Body of pancreas (tissue), 4 donors: ENCODE measurements around the gene VPS26C. TPM values are rescaled to one million over a fixed set of nuclear protein-coding genes. Genes with fewer than 3 reads are reported as not detected.

Experiments
- ATAC-seq: fragments of 150-250 bp; one replicate; pipeline ENCODE4 v1.9.1; 2016
- DNase-seq, 4 donors: peaks; one replicate each; pipeline ENCODE4 v3.0.0-alpha.2; 2019
- H3K27ac ChIP-seq, 4 donors: fragments of 200-600 bp; sonication (generic); 1 replicate in 3 of 4; 2 replicates in 1 of 4; pipeline versions ENCODE4 v1.5.1 to v1.6.1; 2016 to 2019; ENCODE audit warnings: mild to moderate bottlenecking in 1 of 4, mixed read lengths in 1 of 4, moderate library complexity in 1 of 4
- H3K27me3 ChIP-seq, 2 donors: fragments of 200-600 bp; sonication (generic); one replicate each; pipeline ENCODE4 v1.6.0; 2016; ENCODE audit warnings: mild to moderate bottlenecking in 1 of 2
- H3K36me3 ChIP-seq, 2 donors: fragments of 200-600 bp; sonication (generic); replicated peaks in 1 of 2; 2 replicates each; pipeline ENCODE4 v1.5.1; 2016; ENCODE audit warnings: low read depth in 2 of 2; ENCODE audit not compliant: insufficient read depth in 1 of 2
- H3K4me1 ChIP-seq: fragments of 200-600 bp; sonication (generic); one replicate; pipeline ENCODE4 v1.6.0; 2016
- H3K4me3 ChIP-seq, 2 donors: fragments of 200-600 bp; sonication (generic); 1 replicate in 1 of 2; 2 replicates in 1 of 2; pipeline ENCODE4 v1.5.1; 2016 to 2019
- H3K9me3 ChIP-seq, 3 donors: fragments of 200-600 bp; sonication (generic); 1 replicate in 2 of 3; 2 replicates in 1 of 3; pipeline ENCODE4 v1.5.1; 2016
- CTCF ChIP-seq, 7 experiments: fragments of 450-650 bp in 4 of 7; fragments of 200-600 bp in 3 of 7; sonication (generic) in 3 of 7; IDR thresholded peaks; one replicate each; pipeline ENCODE4 v1.5.1; 2016 to 2019; ENCODE audit warnings: antibody characterized with exemption in 7 of 7
- POLR2A ChIP-seq, 3 donors: fragments of 450-650 bp; IDR thresholded peaks; one replicate each; pipeline ENCODE4 v1.6.1; 2016; ENCODE audit warnings: antibody characterized with exemption in 3 of 3, mild to moderate bottlenecking in 2 of 3
- WGBS, 2 donors: methylation state at CpG; one replicate each; pipeline ENCODE4 v1.1.5; 2017; 5-methylcytosine and 5-hydroxymethylcytosine counted together
- intact Hi-C: fragments of 100-400 bp; cut with DNase I; formaldehyde crosslinking; loops from one replicate; pipeline ENCODE4 v1.15.1; 2023
- total RNA-seq, 2 donors: library from RNA; depleted of rRNA; stranded (reverse); fragments of >200 nt; gene quantifications; one replicate each; pipeline ENCODE4 v1.1.0, GENCODE V29; 2016

VPS26C gene
- total RNA-seq, 2 donors from 2014 or later, result 29.3 to 34.3 TPM

GRCh38 chr21:37237764-37238163 lies 29.4 kb downstream of the VPS26C start:
- TF ChIP-seq CTCF (IDR thresholded peaks at IDR 0.05) (no peak), POLR2A (IDR thresholded peaks at IDR 0.05) (no peak)
- no peaks in the 10 kb centered on the region for H3K27me3 ChIP-seq
- 60 to 71% methylated on average over 4 of the region's 4 CpGs for WGBS, 2 donors
- H3K36me3 ChIP-seq, result peaks cover 0 to 6% of the 10 kb centered on the region in 2 donors
- DNase-seq (no peak), ATAC-seq (no peak)
- H3K27ac ChIP-seq, result no peak overlapping the region
- H3K9me3 ChIP-seq, result no peaks in the 10 kb centered on the region
- intact Hi-C loops, result no loop called here
- H3K4me3 ChIP-seq, result no peak overlapping the region
- peaks cover 6% of the 10 kb centered on the region for H3K4me1 ChIP-seq

DNA sequence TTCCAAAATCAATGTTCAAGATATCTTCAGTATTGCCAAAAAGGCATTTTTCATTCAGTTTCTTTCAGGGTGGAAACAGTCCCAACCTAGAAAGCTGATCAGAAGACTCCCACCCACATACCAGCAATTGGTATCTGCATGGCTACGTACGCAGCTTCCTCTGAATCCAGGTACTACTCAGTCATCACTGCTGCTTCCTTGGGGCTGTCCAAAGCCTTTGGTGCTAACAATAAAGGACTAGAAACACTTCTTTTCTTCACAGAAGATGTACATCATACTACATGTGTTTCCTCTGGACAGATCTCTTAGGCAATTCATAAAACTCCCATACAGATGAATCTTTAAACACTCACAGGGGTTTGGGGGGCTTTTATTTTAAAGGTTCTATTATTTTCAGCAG lies 29.8 kb downstream of the VPS26C start:
- intact Hi-C loops, result no loop called here
- no peak for DNase-seq
- Histone ChIP-seq H3K9me3 (no peaks in the 10 kb centered on the region), H3K36me3 (peaks cover 0 to 7% of the 10 kb centered on the region in 2 donors), H3K27ac (no peak overlapping the region), H3K4me3 (no peak overlapping the region), H3K27me3 (no peaks in the 10 kb centered on the region), H3K4me1 (peaks cover 6% of the 10 kb centered on the region)
- WGBS, 2 donors, result 93 to 95% methylated on average over 2 of the region's 2 CpGs
- TF ChIP-seq CTCF (IDR thresholded peaks at IDR 0.05) (no peak), POLR2A (IDR thresholded peaks at IDR 0.05) (no peak)
- no peak for ATAC-seq

GRCh38 chr21:37233551-37234146 lies 33.5 kb downstream of the VPS26C start:
- 24 to 48% methylated on average over 9 of the region's 9 CpGs for WGBS, 2 donors
- peaks cover 0 to 16% of the 10 kb centered on the region in 2 donors for H3K36me3 ChIP-seq

DNA sequence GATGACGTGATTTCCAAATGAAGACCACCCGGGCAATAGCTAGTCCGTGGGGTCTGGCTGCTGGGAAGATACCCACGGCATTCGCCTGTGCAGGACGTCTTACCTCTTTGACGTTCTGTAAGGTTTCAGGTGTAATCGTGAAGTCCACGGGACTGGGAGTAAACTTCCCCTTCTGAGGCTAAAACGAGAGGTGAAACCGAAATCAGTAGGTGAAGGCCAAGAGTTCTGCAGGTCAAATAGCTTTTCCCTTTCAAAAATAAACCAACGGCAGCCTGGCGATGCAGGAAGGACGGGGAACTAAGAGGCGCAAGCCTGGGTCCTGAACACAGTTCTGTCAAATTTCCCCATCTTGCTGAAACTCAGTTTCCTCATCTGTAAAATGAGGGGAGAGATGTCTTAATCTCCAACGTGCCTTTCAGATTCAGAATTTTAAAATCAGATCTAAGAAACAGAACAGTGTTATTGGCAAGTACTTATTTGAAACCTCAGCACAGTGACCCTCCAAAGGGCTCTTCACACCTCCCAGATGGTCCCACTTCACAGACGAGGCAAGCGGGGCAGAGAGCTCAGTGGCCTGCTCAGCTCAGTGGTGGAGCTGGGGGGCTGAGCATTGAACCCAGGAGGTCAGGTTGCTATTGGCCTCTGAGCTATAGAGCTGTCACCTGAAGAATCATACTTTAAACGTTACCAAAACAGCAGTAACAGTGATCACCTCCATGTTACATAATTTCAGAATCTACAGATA lies 34.7 kb downstream of the VPS26C start:
- DNase-seq (no peak), ATAC-seq (no peak)
- Histone ChIP-seq H3K27me3 (no peaks in the 10 kb centered on the region), H3K36me3 (peaks cover 5 to 26% of the 10 kb centered on the region in 2 donors), H3K27ac (no peak overlapping the region), H3K9me3 (no peaks in the 10 kb centered on the region), H3K4me3 (no peak overlapping the region), H3K4me1 (peaks cover 6% of the 10 kb centered on the region)
- intact Hi-C loops, result no loop called here
- 88 to 93% methylated on average over 19 of the region's 19 CpGs for WGBS, 2 donors
- TF ChIP-seq POLR2A (IDR thresholded peaks at IDR 0.05) (no peak), CTCF (IDR thresholded peaks at IDR 0.05) (no peak)

More at GRCh38 chr21:37233551-37234146, 33.5 kb downstream of the VPS26C start:
- Histone ChIP-seq H3K27ac (no peak overlapping the region), H3K4me1 (peaks cover 6% of the 10 kb centered on the region), H3K27me3 (no peaks in the 10 kb centered on the region), H3K9me3 (no peaks in the 10 kb centered on the region), H3K4me3 (no peak overlapping the region)
- intact Hi-C loops, result no loop called here
- DNase-seq, result peak in 3 of 4 donors; percentile 30 to 71 (median 47)
- peak; percentile 40 for ATAC-seq
- no peak for TF ChIP-seq POLR2A (IDR thresholded peaks at IDR 0.05)
- TF ChIP-seq CTCF (IDR thresholded peaks at IDR 0.05), result no peak
